Left lung (tissue), 10 donors: ENCODE data around the gene GADL1. TPM values are rescaled to one million over a fixed set of nuclear protein-coding genes. Genes with fewer than 3 reads are reported as not detected.

ENCODE experiments used
- ATAC-seq: fragments of 200-7000 bp; cut with Tn5 transposase; one replicate; pipeline ENCODE4 v1.9.1; 2020; ENCODE audit warnings: moderate library complexity
- DNase-seq, 4 donors: peaks; one replicate each; pipeline ENCODE4 v3.0.0-alpha.2; 2013 to 2020
- H3K27ac ChIP-seq, 2 donors: fragments of 200-600 bp; sonication (generic) in 1 of 2; one replicate each; pipeline versions ENCODE4 v1.5.0 to v1.8.0; 2020 to 2021
- H3K27me3 ChIP-seq, 2 donors: fragments of 200-600 bp; sonication (generic) in 1 of 2; one replicate each; pipeline versions ENCODE4 v1.5.0 to v1.8.0; 2020 to 2021
- H3K36me3 ChIP-seq, 2 donors: fragments of 200-600 bp; sonication (generic) in 1 of 2; one replicate each; pipeline versions ENCODE4 v1.5.0 to v1.8.0; 2020 to 2021
- H3K4me1 ChIP-seq, 2 donors: fragments of 200-600 bp; one replicate each; pipeline ENCODE4 v1.8.0; 2021
- H3K4me3 ChIP-seq, 2 donors: fragments of 200-600 bp; sonication (generic) in 1 of 2; one replicate each; pipeline versions ENCODE4 v1.5.0 to v1.8.0; 2020 to 2021; ENCODE audit warnings: mild to moderate bottlenecking in 1 of 2
- H3K9me3 ChIP-seq, 2 donors: fragments of 200-600 bp; sonication (generic) in 1 of 2; one replicate each; pipeline versions ENCODE4 v1.5.0 to v1.8.0; 2020 to 2021
- CTCF ChIP-seq, 2 donors: fragments of 200-600 bp; sonication (generic) in 1 of 2; IDR thresholded peaks; one replicate each; pipeline versions ENCODE4 v1.5.0 to v1.8.0; 2021; ENCODE audit warnings: antibody characterized with exemption in 2 of 2
- intact Hi-C, 2 donors: fragments of 100-400 bp; cut with DNase I; formaldehyde crosslinking; loops; one replicate each; pipeline versions ENCODE4 v1.11.2 to v1.14.2; 2022
- polyA plus RNA-seq, 6 donors: library from polyadenylated mRNA; unstranded; fragments of 120-200 nt; gene quantifications; one replicate each; pipeline ENCODE4 v1.2.1, GENCODE V29; 2013; ENCODE audit not compliant: insufficient read length in 6 of 6
- total RNA-seq, 2 donors: library from RNA; stranded (reverse); fragmentation: NEBNext Ultra II Directional; extraction: Animal tissue kit (Norgen Biotek cat#: 25700); gene quantifications; one replicate each; pipeline ENCODE4 v1.2.1, GENCODE V29; 2021
- donor health status: DM: no; HTN: yes; CAD: no.
- donor health status: DM: no; HTN: no; CAD: no.

GADL1 gene
- total and polyA plus RNA-seq, 8 donors, result 0.10 to 2.5 (median 0.79) TPM; not detected in 1

- intact Hi-C loops, result no loop called here
- H3K9me3 ChIP-seq, result no peaks in the 10 kb centered on the region
- DNase-seq (no peak), ATAC-seq (no peak)
- H3K4me3 ChIP-seq, result no peak overlapping the region
- no peaks in the 10 kb centered on the region for H3K27me3 ChIP-seq
- TF ChIP-seq CTCF (IDR thresholded peaks at IDR 0.05), result no peak
- H3K27ac ChIP-seq, result no peak overlapping the region
- H3K4me1 ChIP-seq, result no peaks in the 10 kb centered on the region
- no peaks in the 10 kb centered on the region for H3K36me3 ChIP-seq
Observed at GRCh38 chr3:30912301-30912700, 17.8 kb upstream of the GADL1 start.

- no peaks in the 10 kb centered on the region for H3K27me3 ChIP-seq
- no peaks in the 10 kb centered on the region for H3K4me1 ChIP-seq
- H3K27ac ChIP-seq, result no peak overlapping the region
- no peaks in the 10 kb centered on the region for H3K36me3 ChIP-seq
- intact Hi-C loops, result no loop called here
- DNase-seq, result no peak
- TF ChIP-seq CTCF (IDR thresholded peaks at IDR 0.05), result no peak
- no peak overlapping the region for H3K4me3 ChIP-seq
- ATAC-seq, result no peak
- no peaks in the 10 kb centered on the region for H3K9me3 ChIP-seq
Observed at GRCh38 chr3:30908456-30909037, 14.1 kb upstream of the GADL1 start.

GRCh38 chr3:30904996-30905395 lies 10.5 kb upstream of the GADL1 start:
- H3K9me3 ChIP-seq, result no peaks in the 10 kb centered on the region
- TF ChIP-seq CTCF (IDR thresholded peaks at IDR 0.05), result no peak
- DNase-seq, result no peak
- no peaks in the 10 kb centered on the region for H3K36me3 ChIP-seq
- ATAC-seq, result peak; percentile 94
- H3K4me3 ChIP-seq, result no peak overlapping the region
- H3K27me3 ChIP-seq, result no peaks in the 10 kb centered on the region
- intact Hi-C loops, result no loop called here
- no peaks in the 10 kb centered on the region for H3K4me1 ChIP-seq
- no peak overlapping the region for H3K27ac ChIP-seq

GRCh38 chr3:30895329-30895728 lies 868 bp upstream of the GADL1 start:
- Histone ChIP-seq H3K9me3 (no peaks in the 10 kb centered on the region), H3K4me1 (peaks cover 5 to 6% of the 10 kb centered on the region in 2 donors), H3K4me3 (no peak overlapping the region), H3K27ac (no peak overlapping the region), H3K27me3 (peaks cover 25 to 32% of the 10 kb centered on the region in 2 donors), H3K36me3 (no peaks in the 10 kb centered on the region)
- ATAC-seq (no peak), DNase-seq (no peak)
- intact Hi-C loops, result no loop called here
- TF ChIP-seq CTCF (IDR thresholded peaks at IDR 0.05), result no peak

- no peak overlapping the region for H3K27ac ChIP-seq
- H3K4me3 ChIP-seq, result peak overlapping the region in 1 of 2 donors; percentile 48
- no peak for TF ChIP-seq CTCF (IDR thresholded peaks at IDR 0.05)
- ATAC-seq, result no peak
- intact Hi-C loops, result no loop called here
- peaks cover 5 to 6% of the 10 kb centered on the region in 2 donors for H3K4me1 ChIP-seq
- no peaks in the 10 kb centered on the region for H3K9me3 ChIP-seq
- no peak for DNase-seq
- H3K27me3 ChIP-seq, result peaks cover 25 to 32% of the 10 kb centered on the region in 2 donors
- no peaks in the 10 kb centered on the region for H3K36me3 ChIP-seq
Observed at GRCh38 chr3:30893678-30894325, 659 bp downstream of the GADL1 start.
